ENCODE results near the gene RTP3.
"Not testable (repeated sequence)": the region's sequence is repeated elsewhere in the genome, so short reads cannot be mapped to it uniquely, and the experiment has no call there.

Gene RTP3

GRCh38 chr3:46491089-46492070 is 6.4 kb upstream of the RTP3 start:
- DNase-seq, result peak; percentile 10

DNA sequence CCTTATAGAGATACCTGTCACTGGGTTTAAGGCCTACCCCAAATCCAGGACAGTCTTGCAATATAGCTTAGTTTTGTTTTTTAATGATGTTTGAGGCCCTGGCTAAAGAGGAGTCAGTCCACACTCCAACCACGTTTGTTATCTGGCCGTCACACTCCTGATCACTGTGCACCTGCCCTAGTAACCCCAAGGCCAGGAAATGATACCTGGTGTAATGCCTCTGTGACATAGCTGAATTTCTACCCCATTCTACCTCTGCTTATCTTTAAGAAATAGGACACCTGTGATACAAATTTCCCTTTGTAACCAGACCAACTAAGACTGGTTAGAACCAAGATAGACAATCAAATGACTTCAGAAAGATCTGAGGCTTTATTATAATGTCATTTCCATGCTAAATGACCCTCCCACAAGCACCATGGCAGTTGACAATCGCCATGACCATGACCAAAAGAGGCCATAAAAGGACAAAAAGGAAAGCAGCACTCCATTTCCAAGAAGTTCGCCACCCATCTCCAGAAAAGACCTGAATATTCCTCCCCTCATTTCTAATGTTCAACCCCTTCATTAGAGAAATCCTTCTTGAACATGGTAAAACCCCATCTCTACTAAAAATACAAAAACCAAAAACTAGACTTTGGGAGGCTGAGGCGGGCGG is 4.8 kb upstream of the RTP3 start:
- no peak for DNase-seq

- not testable (repeated sequence) for DNase-seq
Observed at GRCh38 chr3:46494491-46494890, 3.3 kb upstream of the RTP3 start.

GRCh38 chr3:46495901-46496456 is 1.8 kb upstream of the RTP3 start:
- peak; percentile 76 for DNase-seq

- DNase-seq, result peak; percentile 21
Observed at GRCh38 chr3:46496746-46497555, 825 bp upstream of the RTP3 start.

DNA sequence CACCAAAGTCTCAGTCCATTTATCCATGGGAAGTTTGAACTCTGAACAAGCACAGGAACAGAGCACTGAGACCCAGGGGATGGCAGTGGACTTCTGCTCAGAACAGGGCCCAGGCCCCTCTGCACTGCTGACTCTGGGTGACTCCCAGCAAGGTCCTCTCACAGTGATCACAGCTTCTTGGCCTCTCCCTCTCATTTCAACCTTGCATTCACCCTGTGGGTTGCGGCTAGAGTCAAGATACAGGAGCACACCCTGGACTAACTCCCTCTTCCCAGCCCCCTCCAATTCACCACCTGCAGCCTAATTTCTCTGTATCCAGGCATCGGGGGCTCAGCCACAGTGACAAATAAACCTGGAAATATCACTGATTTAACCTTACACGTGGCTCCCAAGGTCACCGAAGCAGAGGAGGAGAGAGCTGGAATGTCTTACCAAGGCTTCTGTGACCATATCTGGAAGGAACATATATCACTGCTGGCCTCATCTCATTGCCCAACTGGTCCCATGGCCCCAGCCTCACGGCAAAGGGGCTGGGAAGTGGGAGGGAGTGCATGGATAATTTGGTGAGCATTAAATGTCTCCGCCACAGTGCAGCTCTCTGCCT is 1.2 kb downstream of the RTP3 start:
- no peak for DNase-seq

- peak; percentile 77 for DNase-seq
Observed at GRCh38 chr3:46500656-46501635, 3.2 kb downstream of the RTP3 start.

- peak; percentile 61 for DNase-seq
Observed at GRCh38 chr3:46501702-46502101, 3.9 kb downstream of the RTP3 start.

DNA sequence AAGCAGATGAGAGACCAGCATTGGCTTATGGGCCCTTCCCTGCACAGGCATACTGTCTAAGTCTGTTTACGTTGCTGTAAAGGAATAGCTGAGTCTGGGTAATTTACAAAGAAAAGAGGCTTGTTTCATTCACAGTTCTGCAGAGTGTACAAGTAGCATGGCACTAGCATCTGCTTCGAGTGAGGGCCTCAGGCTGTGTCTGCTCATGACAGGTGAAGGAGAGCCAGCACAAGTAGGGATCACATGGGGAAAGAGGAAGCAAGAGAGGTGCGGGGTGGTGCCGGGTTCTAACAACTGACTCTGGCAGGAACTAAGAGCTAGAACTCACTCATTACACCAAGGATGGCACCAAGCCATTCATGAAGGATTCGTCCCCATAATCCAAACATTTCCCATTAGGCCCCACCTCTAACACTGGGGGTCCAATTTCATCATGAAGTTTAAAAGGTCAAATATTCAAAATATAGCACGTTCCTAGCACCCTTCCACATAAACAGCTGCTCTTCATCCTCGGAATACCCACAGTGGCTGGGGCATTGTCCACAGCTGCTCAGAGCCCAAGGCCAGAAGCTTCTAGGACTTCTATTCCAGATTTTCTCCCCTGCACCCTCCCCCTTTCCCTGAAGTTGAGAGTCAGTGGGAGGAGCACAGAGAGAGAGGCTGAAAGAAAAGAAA is 5.6 kb downstream of the RTP3 start:
- no peak for DNase-seq

- DNase-seq, result no peak
Observed at GRCh38 chr3:46504789-46505188, 7.0 kb downstream of the RTP3 start.

- DNase-seq, result no peak
Observed at GRCh38 chr3:46505953-46506352, 8.2 kb downstream of the RTP3 start.

- no peak for DNase-seq
Observed at GRCh38 chr3:46506526-46506925, 8.8 kb downstream of the RTP3 start.

DNA sequence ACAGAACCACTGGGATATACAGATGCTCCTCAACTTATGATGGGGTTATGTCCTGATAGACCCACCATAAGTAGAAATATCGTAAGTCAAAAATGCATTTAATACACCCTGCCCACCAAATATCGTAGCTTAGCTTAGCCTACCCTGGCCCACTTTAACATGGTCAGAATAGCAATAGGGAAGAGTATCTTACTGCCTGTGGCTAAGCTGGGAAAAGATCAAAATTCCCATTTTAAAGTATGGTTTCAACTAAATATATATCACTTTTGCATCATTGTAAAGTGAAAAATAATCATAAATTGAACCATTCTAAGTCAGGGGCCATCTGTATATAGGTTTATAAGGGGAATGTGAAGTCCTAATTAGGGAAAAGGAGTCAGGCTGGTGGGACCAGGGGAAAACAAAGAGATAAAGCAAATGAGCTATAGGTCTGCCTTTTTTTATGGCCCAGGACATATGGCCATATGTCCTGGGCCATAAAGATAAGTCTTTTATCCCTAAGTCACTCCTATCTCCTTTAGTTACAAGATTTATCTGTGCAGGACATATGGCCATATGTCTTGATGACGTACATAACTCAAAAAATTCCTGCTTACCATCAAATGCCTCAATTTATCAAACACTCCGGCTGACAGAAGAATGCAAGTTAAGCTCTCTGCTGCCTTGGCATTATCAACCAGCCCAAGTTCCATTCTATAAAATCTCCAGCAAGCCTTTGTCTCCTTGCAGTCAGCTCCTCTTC is 11.2 kb downstream of the RTP3 start:
- peak; percentile 15 for DNase-seq

GRCh38 chr3:46509661-46510187 is 11.9 kb downstream of the RTP3 start:
- DNase-seq, result no peak

DNA sequence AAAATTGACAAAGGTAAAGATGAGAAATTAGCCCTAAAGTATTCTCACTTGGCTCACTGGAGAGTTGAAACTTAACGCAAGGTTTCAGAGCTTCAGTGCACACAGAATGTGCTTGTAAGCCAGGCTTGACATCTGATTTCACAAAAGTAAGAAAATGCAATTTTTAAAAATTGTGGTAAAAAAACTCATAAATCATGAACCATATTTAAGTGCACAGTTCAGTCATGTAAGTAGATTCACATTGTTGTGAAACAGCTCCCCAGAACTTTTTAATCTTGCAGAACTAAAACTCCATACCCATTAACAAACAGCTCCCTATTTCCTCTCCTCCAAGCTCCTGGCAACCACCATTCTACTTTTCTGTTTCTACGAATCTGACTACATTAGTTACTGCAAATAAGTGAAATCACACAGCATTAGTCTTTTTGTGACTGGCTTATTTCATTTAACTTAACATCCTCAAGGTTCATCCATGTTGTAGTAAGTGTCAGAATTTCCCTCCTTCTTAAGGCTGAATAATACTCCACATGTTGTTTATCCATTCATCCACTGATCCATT is 14.5 kb downstream of the RTP3 start:
- no peak for DNase-seq

- no peak for DNase-seq
Observed at GRCh38 chr3:46516521-46516920, 18.7 kb downstream of the RTP3 start.

GRCh38 chr3:46517016-46517783 is 19.4 kb downstream of the RTP3 start:
- peak; percentile 76 for DNase-seq

DNA sequence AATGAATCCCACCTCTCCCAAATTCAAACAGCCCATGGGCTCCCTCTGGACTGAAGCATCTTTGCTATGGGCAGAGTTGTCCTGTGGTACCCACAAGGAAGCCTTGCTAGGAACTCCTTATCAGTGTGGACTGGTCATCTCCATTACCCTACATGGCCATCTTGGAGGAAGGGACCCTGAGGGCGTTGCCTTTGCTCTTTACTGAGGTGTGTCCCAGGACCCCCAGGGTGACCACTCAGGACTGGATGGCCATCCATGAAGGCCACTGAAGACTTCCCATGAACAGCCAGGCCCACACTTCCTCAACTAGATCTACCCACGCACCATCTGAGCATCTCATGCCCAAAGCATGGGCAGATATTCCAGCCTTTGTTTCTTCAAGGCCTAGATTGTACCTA is 20.0 kb downstream of the RTP3 start:
- no peak for DNase-seq
